SK-N-MC (cell line): ENCODE data around the gene KLRC1.
"Not testable (repeated sequence)": the region's sequence is repeated elsewhere in the genome, so short reads cannot be mapped to it uniquely, and the experiment has no call there.

Experiments used
- EZH2 ChIP-seq: fragments of 200-600 bp; sonication (generic); IDR thresholded peaks from one replicate; pipeline ENCODE4 v1.6.1; 2017; ENCODE audit warnings: antibody characterized with exemption
- FOXP2 ChIP-seq: optimal IDR thresholded peaks from 2 replicates; pipeline ENCODE3; 2011; ENCODE audit warnings: mild to moderate bottlenecking, moderate library complexity; ENCODE audit not compliant: insufficient read depth; ENCODE audit errors: extremely low read length, control extremely low read depth
- POLR2AphosphoS5 ChIP-seq: IDR thresholded peaks from 2 replicates; pipeline ENCODE4 v1.6.1; 2012; ENCODE audit warnings: mild to moderate bottlenecking, low read depth, low read length, borderline replicate concordance

DNA sequence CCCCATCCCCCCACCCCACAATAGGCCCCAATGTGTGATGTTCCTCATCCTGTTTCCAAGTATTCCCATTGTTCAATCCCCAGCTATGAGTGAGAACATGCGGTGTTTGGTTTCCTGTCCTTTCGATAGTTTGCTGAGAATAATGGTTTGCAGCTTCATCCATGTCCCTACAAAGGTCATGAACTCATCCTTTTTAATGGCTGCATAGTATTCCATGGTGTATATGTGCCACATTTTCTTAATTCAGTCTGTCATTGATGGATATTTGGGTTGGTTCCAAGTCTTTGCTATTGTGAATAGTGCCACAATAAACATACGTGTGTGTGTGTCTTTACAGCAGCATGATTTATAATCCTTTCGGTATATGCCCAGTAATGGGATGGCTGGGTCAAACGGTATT, 19.6 kb upstream of the KLRC1 start:
- not testable (repeated sequence) for TF ChIP-seq EZH2, POLR2AphosphoS5, FOXP2
